ENCODE measurements around the gene SRGAP2.
"Not testable (repeated sequence)": the region's sequence is repeated elsewhere in the genome, so short reads cannot be mapped to it uniquely, and the experiment has no call there.

DNA sequence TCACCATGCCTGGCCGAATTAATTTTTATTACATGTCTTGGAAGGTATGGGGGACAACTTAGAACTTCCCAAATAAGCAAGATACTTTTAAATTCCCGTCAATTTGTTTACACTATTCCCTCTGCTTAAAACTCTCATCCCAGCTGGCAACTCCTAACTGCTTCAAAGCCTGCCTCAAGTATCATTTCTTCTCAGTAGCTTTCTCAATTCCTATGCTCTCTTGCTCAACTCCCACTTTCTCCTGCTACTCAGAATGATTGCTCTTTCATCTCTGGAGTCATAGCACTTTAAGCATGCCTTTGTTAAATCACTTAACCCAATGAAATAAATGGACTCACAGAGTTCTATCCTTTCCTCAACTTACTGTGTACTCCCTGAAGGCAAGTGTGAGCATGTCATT is 19.6 kb upstream of the SRGAP2 start:
- not testable (repeated sequence) for TF ChIP-seq CTCF (IDR thresholded peaks at IDR 0.05; ENCODE audit: insufficient read depth, low read length, poor library complexity, severe bottlenecking); EZH2phosphoT487 (conservative IDR thresholded peaks at IDR 0.05; ENCODE audit: low read length)

All from SU-DHL-6 (cell line).